Measurements from ENCODE around the gene GCGR.
A peak's percentile ranks its signal among the peaks of the same experiment; 100 is the strongest.

The GCGR gene

DNA sequence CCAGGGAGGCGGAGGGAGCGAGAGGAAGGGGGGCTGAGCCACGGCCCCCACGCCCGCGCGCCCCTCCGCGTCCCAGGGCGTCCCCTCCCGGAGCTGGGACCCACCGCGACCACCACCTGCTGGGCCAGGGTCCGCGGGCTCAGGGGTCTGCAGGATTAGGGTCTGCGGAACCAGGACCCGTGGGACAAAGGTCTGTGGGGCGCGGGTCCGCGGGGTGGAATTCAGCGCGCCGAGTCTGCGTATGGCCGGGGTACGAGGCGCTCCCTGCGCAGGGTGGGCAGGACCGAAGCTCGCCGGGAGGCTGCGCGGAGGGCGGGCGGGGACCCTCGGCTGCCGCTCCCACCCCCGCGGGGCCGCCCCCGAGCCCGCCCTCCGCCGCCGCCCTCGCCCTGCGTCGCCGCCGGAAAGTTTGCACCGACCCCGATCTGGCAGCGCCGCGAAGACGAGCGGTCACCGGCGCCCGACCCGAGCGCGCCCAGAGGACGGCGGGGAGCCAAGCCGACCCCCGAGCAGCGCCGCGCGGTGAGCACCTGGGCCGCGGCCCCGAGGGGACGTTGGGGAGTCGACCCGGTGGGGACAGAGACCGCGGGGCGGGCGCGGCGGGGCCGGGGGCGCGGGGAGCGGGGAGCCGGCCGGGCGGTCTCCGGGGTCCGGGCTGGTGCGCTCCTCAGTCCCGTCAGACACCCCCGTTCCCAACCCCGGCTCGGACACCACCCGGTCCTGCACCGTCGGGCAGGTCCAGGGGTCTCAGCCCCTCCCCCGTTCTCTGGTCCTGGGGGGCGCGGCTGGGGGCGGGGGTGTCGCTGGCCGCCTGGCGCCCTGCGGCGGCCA, at the start of gene GCGR:
Gene GCGR, plus strand, starts transcription at position 423 of the 831 bp plus-strand sequence. CDS start 4,869 bp downstream, outside the sequence.
- DNase-seq (ENCODE audit: low spot score), result peak; percentile 61

DNA sequence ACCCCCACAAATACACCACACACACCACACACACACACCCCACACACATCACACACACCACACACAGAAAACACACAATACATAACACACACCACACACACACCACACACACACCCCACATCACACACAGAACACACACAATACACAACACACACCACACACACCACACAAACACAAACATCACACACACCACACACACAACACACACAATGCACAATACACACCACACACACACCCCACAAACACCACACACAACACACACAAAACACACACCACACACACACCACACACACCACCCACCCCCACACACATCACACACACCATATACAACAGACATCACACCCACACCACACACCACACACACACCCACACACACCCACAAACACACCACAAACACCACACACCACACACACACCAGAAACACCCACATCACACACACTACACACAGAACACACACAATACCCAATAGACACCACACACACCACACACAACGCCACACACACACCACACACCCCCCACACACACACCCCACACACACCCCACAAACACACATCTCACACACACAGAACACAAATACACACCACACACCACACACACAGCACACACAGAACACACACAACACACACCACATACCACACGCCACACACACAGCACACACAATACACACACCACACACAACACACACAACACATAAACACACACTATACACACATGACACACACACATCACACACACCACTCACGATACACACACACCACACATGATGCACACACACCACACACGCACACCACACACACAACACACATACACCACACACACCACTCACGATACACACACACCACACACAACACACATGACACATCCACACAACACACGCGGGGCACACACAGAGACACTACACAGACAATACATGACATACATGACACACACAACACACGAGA, 11.0 kb upstream of the GCGR start:
- no peak for DNase-seq (ENCODE audit: low spot score)

DNA sequence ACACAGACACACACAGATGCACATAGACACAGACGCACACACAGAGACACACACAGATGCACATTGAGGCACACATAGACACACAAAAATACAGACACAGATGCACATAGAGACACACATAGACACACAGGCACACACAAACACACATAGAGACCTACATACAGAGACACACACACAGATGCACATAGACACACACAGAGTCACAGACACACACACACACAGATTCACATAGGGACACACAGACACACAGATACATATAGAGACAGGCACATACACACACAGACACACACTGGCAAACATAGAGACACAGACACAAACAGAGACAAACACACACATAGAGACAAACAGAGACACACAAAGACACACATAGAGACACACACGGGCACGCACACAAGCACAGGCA, 9.9 kb upstream of the GCGR start:
- DNase-seq (ENCODE audit: low spot score), result no peak

DNA sequence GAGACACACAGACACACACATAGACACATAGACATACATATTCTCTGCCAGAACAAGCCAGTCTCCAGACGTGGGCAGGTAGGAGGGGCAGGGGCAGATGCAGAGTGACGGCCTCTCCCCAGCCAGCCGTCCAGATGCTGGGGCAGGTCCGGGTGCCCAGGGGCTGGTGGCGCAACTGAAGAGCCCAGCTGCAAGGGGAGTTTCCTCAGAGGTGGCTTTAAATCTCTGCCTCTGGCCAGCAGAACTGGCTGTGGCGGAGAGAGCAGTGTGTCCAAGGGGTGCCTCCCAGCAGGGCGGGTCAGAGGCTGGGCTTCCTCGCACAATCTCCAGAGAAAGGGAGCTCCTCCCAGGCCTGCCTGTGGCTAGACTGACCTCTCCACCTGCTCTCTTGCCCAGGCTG, 9.4 kb upstream of the GCGR start:
- no peak for DNase-seq (ENCODE audit: low spot score)

DNA sequence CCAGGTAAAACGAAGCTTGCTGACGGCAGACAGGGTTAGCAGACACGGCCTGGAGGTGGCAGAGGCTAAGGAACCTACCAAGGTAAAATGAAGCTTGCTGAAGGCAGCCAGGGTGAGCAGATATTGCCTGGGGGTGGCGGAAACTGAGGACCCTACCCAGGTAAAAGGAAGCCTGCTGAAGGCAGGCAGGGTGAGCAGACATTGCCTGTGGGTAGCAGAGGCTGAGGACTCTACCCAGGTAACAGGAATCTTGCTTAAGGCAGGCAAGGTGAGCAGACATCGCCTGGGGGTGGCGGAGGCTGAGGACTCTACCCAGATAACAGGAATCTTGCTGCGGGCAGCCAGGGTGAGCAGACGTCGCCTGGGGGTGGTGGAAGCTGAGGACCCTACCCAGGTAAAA, 2.6 kb upstream of the GCGR start:
- DNase-seq (ENCODE audit: low spot score), result no peak

DNA sequence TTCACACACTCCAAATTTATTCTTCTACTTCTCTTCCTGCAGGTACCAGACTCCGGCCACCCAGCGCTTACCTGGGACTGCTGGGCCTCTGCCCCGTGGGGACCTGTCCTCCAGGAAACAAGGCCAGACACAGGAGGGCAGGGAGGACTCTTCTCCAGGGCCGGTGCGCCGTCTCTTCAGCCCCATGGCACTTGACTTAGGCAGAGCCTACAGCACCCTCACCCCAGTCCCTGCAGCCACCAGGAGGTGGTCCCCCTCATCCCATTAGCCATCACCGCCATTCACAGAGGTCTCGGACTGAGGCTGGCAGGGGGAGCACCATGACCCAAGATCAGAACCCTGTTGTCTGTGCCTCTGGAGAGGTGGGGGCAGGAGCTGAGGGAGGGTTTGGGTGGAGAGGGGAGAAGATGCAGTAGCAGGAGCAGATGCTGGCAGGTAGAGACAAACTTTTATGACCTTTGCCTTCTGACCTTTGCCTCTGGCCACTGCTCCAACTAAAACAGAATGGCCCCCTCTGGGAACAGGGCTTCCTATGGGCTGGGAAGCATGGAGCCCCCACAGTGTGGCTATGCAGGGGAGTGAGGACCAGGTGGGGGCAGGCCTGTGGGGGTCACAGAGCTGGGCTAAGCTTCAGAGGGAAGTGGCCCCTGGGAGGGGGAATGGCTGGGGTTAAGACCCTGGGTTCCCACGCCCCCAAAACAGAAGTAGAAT, 1.7 kb upstream of the GCGR start:
- DNase-seq (ENCODE audit: low spot score), result no peak

DNA sequence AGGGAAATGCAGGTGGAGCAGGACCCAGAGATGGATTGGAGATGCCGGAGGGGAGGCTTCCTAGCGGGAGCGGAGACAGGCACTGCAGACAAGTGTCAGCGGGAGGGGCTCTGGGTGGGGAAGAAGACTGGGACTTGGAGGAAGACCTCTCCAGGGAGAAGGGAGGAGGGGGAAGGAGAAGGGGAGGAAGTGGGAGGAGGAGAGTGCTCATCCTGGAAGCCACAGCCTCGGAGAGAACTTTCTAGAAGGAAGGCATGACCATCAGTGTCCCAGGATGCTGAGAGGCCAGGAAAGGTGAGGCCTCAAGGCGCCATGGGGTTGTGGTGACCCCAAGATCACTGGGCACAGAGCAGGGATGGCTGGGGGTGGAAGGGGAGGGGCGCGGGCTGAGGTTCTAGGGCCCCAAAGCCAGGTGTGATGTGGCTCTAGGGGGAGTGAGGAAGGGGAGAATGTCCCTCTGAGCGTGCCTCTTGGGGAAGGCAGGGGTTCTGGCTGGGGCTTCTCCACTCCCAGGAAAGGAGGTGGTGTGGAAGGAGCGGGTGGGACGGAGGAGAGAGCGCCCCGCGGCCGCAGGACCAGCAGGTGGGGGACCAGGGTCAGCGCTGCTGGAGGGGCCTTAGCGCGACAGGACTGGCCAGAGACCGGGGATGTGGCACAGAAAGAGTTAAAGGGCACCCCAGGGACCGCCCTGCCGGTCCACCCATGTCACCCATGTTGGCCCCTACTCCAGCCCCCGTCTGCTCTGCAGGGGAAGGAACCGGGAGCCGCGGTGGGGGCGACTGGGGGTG, 900 bp upstream of the GCGR start:
- DNase-seq (ENCODE audit: low spot score), result no peak

DNA sequence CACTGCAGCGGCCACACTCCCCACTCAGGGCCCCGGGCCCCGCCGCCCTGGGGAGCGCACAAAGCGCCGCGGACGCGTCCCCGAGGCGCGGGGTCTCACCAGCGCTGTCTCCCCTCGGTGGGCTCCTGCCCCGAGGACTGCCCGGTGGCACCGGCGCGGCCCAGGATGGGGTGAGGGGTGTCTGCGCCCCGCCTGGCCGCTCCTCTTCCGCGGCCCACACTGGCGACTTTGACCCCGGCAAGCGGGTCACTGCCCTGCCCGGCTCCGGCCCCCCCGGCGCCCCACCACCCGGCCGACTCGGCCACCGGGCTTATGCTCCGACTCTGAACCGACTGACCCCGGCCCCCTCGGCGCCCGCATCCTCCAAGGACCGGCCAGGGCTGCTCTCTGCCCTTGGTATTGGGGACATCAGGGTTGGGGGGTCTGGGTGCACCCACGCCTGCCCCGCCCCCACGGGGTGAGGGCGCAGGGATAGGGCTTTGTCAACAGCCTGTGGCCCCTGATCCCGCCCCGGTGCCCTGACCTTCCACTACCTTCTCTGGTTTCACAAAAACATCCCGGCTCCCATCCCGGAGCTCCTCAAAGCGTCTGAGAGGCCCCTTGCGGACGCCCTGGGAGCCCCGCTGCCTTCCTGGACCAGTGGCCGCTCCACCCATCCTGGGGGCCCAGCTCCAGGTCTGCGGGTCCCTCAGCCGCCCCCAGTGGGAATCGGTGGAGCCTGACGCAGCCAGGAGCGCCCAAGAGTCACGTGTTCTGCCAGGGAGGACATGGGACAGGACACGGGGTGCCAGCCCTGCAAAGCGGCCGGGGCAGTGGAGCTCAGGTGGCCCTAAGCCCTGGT, 829 bp downstream of the GCGR start:
- DNase-seq (ENCODE audit: low spot score), result no peak

DNA sequence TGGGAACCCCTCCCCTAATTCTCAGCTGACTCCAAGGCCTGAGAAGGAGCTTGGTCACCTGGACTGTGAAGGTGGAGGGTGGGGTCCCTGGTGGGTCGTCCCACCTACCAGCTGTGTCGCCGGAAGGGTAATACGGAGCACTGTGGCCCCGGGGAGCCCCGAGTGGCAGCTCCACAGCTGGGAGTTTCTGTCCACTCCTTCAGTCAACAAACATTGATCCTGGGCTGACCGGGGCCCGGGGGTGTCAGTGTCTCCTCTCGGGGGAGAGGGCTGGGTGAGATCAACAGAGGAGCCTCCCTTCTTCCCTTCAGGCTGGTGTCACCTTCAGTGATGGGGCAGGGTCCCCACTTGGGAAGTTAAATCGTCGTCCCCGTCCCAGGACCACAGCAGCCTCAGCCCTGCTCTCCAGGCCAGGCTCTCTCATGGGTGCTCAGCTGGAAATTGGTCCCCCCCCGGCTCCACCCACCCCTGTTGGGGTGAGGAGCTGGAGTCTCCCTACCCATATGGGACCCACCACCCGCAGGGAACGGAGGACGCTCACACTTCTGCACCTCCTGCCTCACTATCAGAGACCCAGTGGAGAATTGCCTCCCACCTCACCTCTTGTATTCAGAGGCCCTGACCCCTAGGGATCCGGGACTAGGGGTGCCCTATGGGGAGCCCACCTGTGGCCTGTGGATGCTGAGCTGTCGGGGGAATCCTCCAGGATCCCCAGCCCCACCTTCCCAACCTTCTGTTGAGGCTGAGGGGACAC, 1.9 kb downstream of the GCGR start:
- DNase-seq (ENCODE audit: low spot score), result no peak

DNA sequence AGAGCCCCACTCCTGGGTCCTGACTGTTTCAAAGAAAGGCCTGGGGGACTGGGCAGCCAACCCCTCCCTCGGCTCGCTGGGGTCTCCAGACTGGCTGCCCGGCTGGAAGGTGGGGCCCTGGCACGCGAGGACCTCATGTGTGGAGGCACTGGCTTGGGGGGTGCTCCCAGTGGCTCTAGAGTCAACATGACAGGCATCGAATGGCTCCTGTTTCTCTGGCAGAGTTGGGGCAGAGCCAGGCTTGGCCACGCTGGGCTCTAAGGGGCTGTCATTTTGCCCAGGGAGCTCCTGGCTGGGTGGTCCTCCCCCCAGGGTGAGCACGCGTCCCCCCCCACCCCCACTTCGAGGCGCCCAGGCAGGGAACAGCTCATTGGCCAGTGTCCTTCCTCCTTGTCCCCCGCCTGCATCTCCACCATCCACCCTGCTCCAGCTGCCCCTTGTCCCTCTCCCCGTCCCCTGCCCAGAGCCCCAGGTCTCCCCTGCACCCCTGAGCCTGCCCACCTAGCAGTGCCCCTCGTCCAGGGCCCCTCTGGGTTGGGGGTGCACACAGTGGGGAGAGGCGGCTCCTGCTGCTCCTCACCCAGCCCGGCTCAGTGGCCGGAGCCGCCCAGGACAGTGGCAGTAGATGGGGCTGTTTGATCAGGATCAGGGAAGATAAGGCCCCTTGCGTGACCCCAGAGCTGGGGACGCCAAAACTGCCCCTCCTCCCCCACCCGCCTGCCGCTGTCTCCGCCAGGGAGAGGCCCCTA, 2.7 kb downstream of the GCGR start:
- no peak for DNase-seq (ENCODE audit: low spot score)

DNA sequence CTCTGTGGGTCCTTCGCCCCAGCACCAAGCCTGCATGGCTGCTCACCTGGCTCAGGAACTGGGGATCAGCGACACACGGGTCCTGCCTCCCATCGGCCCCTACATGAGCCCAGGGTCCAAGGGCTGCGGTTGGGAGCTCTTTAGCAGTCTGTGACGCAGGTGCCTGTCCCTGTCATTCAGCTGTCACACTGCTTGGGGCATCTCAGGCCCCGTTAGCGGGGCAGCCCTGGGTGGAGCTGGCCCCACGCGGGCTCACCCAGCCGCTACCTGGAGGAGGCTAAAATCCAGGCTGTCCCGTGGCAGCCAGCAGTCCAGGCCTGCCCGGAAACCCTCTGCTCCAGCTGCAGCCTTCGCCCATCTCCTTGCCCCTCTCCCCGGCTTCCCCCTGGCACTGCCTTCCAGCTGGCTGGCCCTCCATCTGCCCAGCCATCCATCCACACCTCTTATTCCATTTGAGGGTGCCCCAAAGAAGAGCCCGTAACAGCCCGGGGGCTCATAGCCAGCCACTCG, 3.3 kb downstream of the GCGR start:
- no peak for DNase-seq (ENCODE audit: low spot score)

DNA sequence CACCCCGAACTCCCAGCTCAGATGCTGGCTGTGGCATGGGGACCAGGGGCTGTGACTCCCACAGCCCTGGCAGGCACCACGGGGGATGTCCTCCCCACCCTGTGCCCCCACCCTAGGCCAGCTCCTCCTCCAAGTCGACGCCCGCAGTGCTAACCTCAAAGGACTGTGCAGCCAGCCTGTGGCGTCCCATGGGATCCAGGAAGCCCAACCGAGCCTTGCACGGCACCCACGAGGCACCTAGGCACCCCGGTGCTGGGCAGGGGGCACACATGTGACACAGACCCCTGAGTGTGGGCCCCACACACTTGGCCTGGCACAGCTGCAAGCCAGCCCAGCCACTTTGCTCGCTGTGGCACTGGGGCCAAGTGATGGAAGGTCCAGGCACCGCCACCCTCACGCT, 3.9 kb downstream of the GCGR start:
- no peak for DNase-seq (ENCODE audit: low spot score)

DNA sequence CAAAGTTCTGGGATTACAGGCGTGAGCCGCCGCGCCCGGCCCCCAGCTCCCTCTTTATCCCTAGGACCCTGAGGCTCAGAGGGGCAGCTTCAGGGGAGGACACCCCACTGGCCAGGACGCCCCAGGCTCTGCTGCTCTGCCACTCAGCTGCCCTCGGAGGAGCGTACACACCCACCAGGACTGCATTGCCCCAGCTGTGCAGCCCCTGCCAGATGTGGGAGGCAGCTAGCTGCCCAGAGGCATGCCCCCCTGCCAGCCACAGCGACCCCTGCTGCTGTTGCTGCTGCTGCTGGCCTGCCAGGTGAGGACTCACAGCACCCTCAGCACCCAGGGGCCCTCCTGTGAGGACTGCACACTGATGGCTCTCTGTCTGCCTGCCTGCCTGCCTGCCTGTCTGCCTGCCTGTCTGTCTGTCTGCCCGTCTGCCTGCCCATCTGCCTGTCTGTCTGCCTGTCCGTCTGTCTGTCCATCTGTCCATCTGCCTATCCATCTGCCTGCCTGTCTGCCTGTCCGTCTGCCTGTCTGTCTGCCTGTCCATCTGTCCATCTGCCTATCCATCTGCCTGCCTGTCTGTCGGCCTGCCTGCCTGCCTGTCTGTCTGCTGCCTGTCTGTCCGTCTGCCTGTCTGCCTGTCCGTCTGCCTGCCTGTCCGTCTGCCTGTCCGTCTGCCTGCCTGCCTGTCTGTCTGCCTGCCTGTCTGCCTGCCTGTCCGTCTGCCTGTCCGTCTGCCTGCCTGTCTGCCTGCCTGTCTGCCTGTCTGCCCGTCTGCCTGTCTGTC, 5.0 kb downstream of the GCGR start:
- DNase-seq (ENCODE audit: low spot score), result no peak

DNA sequence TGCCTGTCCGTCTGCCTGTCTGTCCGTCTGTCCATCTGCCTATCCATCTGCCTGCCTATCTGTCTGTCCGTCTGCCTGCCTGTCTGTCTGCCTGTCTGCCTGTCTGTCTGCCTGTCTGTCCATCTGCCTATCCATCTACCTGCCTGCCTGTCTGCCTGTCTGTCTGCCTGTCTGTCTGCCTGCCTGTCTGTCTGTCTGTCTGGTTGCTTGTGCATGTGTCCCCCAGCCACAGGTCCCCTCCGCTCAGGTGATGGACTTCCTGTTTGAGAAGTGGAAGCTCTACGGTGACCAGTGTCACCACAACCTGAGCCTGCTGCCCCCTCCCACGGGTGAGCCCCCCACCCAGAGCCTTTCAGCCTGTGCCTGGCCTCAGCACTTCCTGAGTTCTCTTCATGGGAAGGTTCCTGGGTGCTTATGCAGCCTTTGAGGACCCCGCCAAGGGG, 5.6 kb downstream of the GCGR start:
- no peak for DNase-seq (ENCODE audit: low spot score)

DNA sequence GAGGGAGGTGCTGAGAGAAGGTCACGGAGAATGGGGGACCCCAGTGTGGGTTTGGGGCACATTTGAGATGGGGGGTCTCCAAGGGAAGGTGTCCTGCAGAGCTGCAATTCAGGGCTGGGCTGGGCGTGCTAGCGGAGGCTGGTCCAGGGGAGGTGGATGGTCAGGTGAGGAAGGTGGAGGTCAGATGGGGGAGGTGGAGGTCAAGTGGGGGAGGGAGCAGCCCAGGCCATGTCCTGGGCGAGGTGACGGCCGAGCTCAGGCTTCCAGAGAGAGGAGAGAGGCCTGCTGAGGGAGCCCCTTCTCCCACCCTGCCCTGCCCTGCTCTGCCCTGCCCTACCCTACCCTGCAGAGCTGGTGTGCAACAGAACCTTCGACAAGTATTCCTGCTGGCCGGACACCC, 6.5 kb downstream of the GCGR start:
- DNase-seq (ENCODE audit: low spot score), result no peak

DNA sequence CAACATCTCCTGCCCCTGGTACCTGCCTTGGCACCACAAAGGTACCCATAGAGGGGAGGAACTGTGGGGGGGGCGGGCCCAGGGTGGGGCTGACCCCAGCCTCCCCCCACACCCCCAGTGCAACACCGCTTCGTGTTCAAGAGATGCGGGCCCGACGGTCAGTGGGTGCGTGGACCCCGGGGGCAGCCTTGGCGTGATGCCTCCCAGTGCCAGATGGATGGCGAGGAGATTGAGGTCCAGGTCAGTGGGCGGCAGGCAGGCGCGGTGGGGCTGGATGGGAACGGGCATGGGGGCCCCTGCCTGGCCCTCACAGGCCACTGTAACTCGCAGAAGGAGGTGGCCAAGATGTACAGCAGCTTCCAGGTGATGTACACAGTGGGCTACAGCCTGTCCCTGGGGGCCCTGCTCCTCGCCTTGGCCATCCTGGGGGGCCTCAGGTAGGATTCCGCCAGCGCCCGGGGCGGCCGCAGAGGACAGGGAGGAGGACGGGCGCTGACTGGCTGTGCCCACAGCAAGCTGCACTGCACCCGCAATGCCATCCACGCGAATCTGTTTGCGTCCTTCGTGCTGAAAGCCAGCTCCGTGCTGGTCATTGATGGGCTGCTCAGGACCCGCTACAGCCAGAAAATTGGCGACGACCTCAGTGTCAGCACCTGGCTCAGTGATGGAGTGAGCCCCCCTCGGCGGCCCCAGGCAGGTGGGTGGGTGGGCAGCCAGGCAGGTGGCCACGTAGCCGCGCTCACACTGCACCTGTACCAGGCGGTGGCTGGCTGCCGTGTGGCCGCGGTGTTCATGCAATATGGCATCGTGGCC, 7.1 kb downstream of the GCGR start:
- no peak for DNase-seq (ENCODE audit: low spot score)

Data from iPS-NIHi11 (cell line).